HS-5 (cell line): ENCODE results near the gene ARTN.

ENCODE experiments used
- DNase-seq: peaks from one replicate; pipeline ENCODE4 v3.0.0-alpha.2; 2012; ENCODE audit warnings: low read depth

The ARTN gene

GRCh38 chr1:43970911-43971310, 37.3 kb downstream of the ARTN start:
- DNase-seq = no peak

GRCh38 chr1:43971336-43971980, 37.9 kb downstream of the ARTN start:
- no peak for DNase-seq

DNA sequence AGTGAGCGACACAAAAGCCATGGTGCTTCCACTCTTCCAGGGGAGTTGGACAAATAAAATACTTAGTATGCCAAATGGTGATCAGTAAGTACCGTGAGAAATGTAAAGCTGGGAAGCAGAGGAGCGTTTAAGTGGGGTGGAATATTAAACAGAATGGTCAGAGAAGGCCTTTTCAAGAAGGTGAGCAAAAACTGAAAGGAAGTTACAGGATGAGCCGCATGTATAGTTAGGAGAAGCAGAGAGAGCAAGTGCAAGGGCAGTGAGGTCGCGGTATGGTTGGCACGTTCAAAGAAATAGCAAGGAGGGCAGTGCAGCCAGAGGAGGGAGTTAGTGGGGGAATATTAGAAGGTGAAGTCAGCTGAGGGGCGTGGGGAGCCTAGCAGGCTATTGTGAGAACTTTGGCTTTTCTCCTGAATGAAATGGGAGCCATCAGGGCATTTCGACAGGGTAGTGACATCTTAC, 40.4 kb downstream of the ARTN start:
- DNase-seq = no peak

DNA sequence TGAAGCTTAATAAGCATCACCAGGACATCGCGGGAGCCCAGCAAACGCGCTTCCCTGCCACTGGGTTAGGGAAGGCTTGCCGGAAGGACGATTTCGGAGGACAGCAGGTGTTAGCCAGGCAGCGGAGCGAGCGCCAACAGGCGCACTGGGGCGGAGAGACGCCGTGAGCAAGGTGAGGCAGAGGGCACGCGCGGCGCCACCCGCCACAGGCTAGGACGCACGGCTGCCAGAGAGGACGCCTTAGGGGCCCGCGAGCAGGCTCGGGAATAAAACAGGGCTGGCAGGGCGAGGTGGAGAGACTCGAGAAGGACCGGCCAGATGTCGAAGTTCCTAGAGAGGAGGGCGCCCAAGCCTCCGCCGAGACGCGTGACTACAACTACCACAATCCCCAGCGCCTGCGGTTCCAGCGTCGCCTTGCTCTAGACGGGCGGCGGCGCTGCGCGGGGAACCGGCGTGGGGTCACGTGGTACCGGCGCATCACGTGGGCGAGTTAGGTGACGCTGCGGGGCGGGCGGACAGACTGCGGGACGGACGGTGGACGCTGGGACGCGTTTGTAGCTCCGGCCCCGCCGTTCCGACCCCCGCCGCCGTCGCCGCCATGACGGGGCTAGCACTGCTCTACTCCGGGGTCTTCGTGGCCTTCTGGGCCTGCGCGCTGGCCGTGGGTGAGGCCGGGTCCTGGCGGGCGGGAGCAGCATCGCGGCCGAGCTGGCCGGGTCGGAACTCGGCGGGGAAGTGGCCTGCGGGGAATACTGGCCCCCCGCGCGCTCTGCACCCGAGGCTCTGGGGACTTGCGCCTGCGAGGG, 41.0 kb downstream of the ARTN start, which contains the start of gene ATP6V0B:
Gene ATP6V0B, plus strand, starts transcription at position 518 of the 806 bp plus-strand sequence. Its CDS starts 81 bp downstream, at position 599.
- peak; percentile 69 for DNase-seq

DNA sequence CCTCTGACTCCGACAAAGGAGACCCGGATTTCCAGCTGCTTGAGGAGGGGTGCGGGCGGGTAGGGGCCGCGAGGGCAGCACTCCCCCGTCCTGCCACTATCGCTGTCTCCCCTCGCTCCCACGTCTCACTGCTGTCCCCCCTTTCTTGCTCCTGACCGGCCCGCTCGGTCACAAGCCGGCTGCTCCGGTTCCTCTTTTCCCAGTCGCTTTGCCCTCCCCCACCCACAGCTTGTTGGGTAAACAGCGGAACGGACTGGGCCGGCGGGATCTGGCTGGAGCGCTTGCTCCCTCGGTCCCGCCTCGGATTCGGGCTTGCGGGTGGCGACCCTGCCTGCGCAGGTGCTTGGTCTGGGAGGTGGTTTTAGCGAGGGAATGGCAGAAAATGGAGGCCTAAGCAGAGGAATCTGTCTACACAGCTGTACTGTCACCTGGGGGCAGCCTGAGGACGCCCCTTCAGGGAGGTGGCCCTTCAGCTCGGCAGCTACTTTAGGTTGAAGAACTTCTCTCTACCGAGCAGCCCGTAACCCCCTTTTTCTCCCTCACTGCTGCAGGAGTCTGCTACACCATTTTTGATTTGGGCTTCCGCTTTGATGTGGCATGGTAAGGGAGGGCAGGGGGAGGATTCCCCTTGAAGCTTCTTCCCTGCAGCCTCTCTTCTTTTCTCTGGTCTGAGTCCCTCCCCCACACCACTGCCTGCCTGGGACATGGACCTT, 41.8 kb downstream of the ARTN start:
- DNase-seq = no peak

- DNase-seq = no peak
Observed at GRCh38 chr1:43976045-43976444, 42.4 kb downstream of the ARTN start.

GRCh38 chr1:43976890-43977289, 43.3 kb downstream of the ARTN start:
- DNase-seq = no peak

DNA sequence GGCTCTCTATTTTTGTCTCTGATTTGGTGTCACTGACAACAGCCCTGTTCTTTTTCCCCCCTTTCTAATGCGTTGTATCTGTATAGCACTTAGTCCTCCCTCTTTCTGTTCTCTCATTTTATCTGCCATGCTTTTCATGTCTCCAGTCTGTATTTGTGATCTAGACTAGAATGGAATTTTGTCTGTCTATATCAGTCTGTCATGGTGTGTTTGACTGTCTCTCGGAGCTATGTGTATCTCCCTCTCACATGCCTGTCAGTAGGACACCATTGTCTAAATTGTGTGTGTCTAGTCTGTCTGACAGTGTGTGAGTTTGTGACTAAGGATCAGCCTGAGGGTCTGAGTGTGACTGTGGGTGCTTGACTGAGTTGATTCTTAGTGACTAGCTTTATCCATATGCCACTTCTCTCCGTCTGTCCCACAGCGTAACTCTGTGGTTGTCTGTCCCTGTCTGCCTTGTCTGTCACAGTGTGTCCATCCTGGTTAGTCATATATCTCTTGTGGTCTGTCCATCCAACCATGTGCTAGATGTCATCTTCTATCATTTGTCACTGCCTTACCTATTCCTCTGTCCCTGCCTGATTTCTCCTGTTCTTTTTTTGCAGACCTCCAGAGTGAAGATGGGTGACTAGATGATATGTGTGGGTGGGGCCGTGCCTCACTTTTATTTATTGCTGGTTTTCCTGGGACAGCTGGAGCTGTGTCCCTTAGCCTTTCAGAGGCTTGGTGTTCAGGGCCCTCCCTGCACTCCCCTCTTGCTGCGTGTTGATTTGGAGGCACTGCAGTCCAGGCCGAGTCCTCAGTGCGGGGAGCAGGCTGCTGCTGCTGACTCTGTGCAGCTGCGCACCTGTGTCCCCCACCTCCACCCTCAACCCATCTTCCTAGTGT, 44.0 kb downstream of the ARTN start:
- no peak for DNase-seq

DNA sequence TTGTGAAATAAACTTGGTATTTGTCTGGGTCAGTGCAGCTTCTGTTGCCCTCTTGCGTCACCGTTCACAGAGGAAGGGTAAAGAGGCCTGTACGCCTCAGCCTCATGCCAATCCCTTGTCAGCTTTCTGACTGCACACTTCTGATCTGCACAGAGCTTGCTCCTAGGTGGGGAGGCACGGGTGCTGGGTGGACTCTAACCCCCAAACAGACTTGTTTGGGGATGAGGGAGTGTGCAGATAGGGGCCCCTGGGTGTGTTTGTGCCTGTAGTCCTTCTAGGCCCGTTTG, 44.6 kb downstream of the ARTN start:
- no peak for DNase-seq

GRCh38 chr1:43978551-43979260, 45.1 kb downstream of the ARTN start, which contains the start of gene B4GALT2:
TSS of gene B4GALT2 (plus strand) at chr1:43979210. CDS start at chr1:43981161, 1,951 bp downstream.
- no peak for DNase-seq

GRCh38 chr1:43979261-43979527, 45.6 kb downstream of the ARTN start:
- DNase-seq = no peak

DNA sequence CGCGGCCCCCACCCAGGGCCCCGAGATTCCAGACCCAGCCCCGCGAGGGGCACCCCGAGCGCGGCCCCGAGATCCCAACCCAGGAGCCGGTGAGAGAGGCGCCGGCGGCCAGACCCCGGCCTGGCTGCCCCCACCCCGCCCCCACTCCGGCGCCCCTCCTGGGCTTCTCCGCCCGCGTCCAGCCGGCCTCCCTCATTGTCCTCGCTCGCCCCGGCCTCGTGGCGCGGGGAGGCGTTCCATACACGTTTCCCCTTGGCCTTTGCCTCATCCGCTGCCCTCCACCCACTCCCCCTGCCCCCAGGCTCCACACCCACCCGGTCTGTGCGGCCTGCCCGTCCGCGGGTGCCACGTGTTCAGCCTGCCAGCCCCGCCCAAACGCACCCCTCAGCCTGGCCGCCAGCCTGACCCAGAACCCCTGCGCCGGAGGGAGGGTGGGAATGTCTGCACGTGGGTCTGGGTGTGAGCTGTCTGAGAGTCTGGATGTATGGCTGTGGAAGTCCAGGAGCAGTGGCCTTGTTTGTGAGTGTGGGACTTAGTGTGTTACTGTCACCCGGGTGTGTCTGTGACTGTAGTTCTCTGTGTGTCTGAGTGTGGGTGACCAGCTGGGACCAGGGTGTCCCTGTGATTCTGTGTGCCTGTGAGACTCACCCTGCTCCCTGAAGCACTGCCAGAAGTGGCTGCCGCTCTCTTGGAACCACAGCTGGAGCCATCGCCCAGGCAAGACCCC, 46.1 kb downstream of the ARTN start:
- no peak for DNase-seq

DNA sequence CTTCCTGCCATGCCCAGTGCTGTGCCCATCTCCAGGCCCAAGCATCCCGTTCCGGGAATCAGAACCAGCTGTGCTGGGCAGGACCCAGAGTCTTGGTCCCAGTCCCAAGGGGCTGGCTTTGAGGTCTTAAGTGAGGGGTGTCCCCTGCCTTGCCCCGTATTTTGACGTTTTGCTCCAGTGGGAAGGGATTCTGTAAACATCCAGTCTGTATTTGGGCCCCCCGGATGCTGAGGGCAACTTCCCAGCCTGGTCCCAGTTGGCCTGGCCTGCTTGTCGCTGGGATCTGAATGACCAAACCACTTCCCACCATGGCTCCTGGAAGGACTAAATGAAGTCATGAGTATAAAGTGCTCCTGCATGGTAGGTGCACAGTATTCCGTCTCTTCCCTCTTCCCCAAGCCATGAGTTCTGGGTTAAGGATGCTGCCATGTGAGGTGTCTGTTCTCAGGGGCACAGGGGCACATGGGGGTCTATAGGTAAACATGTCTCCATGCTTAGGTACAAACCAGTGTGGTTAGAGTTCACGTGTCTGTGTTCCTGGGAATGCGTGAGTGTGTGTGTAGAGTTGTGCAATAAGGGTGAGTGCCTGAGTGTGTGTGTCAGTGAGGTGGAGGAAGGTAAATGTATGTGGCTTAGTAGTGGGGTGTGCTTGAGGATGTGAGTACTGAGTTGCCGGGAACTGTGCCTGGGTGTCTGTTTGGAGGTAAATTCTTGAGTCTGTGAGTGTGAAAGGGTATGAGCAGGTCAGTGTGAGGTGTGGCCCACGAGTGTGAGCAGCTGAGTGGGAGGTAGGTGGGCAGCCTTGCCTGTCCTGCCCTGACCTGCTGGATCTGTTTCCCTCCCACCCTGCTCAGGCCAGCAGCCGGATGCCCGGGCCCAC, 46.9 kb downstream of the ARTN start:
- no peak for DNase-seq

DNA sequence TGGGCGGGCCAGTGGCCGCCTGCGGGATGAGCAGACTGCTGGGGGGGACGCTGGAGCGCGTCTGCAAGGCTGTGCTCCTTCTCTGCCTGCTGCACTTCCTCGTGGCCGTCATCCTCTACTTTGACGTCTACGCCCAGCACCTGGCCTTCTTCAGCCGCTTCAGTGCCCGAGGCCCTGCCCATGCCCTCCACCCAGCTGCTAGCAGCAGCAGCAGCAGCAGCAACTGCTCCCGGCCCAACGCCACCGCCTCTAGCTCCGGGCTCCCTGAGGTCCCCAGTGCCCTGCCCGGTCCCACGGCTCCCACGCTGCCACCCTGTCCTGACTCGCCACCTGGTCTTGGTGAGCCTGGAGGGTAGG, 47.5 kb downstream of the ARTN start:
- no peak for DNase-seq

GRCh38 chr1:43981636-43982035, 48.0 kb downstream of the ARTN start:
- DNase-seq = no peak

DNA sequence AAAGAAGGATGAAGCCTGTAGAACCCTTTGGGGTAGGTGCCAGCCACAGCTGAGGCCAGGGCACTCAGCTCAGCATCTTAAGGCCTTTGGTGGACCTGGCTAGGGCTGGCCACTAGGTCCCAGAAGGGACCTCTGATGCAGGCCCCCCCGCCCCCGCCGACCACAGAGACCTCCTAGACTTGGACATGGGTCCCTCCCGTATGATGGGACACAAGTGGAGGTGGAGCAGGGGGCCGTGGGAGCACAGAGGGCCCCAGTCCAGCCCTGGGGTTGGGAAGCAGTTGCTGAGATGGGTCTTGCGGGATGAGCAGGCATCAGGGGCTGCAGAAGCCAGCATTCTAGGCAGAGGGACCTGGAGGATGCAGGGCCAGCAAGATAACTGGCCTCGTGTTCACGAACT, 48.6 kb downstream of the ARTN start:
- DNase-seq = no peak

DNA sequence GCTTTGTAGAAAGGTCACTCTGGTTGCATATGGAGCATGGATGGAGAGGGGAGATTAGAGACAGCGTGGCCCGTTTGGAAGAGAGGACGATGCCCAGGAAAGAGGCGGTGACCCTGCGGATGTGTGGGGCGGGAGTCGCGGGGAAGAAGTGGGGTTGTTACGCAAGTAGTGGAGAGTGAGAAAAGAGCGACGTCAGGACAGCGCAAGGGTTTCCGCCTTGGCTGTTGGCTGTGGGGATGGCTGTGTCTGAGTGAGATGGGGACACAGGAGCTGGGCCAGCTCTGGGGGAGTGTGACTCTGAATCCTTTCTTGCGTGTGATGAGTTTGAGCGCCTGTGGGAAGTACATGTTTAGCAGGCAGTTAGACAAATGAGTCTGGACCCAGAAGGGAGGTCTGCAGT, 49.2 kb downstream of the ARTN start:
- no peak for DNase-seq

- DNase-seq = no peak
Observed at GRCh38 chr1:43983253-43983899, 49.8 kb downstream of the ARTN start.

- DNase-seq = no peak
Observed at GRCh38 chr1:43984855-43985254, 51.3 kb downstream of the ARTN start.
